ENCODE measurements around the gene SIPA1L3.

SIPA1L3 gene

DNA sequence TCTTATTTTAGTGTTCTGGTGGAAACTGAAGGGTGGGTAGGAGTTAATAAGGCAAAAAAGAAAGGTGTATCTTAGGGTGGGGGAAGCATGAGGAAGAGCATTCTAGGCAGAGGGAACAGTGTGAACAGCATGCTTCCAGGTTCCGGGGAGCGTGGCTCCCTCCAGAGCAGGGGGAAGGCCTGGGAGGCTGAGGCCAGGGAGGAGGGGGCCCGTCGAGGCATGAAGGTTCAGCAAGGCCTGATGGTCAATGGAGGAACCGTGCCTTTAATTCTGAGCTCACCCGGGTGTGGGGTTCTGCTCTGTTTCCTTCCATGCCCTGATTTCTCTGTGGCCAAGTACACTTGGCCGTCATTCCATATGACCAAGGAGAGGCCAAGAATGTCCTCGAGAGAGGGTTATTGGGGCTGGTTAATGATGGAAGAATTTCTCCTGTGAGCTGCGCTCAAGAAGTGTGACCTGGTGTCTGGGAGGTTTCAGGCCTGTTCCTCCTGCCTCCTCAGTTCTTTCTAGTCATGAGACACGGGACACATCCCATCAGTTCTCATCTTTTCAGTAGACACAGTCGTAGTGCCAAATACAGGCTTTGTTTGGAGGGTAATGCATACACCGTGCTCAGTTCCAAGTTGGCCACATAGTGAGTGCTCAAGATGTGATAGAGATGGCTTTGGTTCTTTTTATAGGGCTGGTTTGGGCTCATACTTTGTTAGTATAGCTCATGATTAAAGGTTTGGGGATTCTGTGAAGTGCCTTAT lies 73.6 kb downstream of the SIPA1L3 start:
- DNase-seq, result no peak

DNA sequence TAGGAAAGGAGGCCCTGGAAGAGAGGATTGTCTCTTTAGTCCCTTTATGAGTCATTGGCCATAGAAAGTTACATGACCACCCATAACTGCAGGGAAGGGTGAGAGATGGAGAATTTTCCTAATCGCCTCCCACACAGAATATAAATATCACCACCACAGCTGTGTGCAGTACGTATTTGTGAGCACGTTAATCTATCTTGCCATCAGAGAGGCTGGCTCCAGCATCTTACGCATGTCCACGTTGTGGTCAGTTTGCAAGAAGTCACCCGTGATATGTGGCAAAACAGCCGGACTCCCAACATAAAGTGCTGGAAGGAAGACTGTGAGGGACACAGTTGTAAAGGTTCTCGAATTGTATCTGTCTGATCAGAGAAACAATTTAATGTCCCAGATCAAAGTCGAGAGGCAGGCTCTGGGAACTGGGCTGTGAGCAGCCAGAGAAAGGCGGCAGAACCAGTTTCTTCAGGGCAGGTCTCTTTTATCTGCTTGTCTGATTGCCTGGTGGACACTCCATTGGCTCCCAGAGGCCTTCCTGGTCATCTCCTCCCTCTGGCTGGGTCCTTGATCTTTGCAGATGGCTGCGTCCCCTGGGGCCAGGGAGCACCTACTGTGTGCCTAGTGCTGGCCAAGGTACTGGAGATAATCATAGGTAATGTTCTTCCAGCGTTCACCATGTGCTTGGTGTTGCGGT lies 74.9 kb downstream of the SIPA1L3 start:
- DNase-seq, result no peak

GRCh38 chr19:37982655-37983054 lies 75.6 kb downstream of the SIPA1L3 start:
- DNase-seq, result no peak

DNA sequence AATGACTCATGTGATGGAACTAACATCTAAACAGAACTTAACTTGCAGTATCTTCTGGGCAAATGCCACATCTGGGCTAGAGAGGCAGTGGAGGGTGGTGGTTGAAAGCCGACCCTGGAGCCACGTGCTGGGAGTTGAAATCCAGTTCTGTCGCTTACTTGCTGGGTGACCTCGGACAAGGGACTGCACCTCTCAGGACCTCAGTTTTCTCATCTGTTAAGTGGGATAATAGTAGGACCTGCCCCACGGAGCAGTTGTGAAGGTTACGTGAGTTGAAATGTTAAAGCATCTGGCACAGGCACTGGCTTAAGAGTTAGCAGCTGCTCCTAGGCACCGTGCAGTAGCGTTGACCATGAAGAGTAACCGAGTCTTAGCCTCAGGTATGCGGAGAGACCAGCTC lies 76.1 kb downstream of the SIPA1L3 start:
- DNase-seq, result no peak

- no peak for DNase-seq
Measured at GRCh38 chr19:37983916-37984315, 76.9 kb downstream of the SIPA1L3 start.

GRCh38 chr19:37986048-37986750 lies 79.2 kb downstream of the SIPA1L3 start:
- DNase-seq, result no peak

DNA sequence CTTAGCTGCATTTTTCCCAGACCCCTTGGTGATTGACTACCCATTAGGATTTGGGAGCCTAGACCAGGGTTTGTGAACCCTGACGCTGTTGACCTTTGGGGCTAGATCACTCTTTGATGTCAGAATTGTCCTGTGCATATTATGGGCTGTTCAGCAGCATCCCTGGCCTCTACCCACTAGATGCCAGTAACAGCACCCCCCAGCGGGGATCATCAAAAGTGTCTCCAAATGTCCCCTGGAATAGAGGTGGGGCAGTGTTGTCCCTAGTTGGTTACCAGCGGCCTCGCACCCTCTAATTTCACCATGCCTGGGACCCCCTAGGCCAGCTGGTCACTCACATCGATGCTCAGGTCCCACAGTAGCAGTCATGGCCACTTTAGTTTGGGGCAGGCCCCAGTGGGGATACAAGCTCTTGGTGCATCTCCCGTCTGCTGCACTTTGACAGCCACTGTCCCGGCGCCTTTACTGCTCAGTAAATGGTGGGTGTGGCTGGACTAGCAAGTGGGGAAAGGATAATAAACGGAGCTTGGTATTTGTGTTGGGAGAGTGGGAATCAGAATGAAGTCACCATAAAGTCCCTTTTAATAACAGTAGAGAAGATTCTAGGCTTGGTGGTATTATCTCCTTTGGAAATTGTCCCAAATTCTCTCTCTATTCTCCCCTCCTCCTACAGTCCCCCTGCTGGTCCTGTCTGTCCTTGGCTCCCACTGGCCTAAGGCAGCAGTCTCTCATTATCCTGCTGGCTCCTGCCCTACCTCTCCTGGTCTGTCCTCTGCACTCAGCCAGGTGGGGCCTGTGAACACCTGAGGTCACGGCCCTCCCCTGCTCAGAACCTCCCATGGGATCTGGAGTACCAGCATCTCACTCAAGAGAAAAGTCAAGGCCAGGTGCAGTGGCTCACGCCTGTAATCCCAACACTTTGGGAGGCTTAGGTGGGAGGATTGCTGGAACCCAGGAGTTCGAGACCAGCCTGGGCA lies 80.6 kb downstream of the SIPA1L3 start:
- DNase-seq, result no peak

GRCh38 chr19:37988758-37989635 lies 82.0 kb downstream of the SIPA1L3 start:
- no peak for DNase-seq

DNA sequence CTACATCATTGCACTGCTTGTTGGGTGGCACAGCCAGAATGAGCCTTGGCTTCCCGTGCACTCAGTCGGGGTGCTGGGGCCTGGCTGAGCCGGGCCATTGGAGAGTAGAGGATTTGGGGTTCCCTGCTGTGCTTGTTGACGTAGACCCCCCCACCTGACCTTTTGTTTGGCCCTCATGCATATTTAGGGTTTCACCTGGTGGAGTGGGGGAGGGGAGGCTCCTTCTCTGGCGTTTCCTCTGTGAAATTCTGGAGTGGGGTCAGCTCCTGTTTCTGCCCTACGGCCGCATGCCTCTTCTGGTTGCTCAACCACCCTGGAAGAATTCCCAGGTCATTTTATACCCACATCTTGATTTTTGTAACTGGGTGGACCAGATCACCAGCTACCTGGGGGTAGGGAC lies 82.8 kb downstream of the SIPA1L3 start:
- no peak for DNase-seq

DNA sequence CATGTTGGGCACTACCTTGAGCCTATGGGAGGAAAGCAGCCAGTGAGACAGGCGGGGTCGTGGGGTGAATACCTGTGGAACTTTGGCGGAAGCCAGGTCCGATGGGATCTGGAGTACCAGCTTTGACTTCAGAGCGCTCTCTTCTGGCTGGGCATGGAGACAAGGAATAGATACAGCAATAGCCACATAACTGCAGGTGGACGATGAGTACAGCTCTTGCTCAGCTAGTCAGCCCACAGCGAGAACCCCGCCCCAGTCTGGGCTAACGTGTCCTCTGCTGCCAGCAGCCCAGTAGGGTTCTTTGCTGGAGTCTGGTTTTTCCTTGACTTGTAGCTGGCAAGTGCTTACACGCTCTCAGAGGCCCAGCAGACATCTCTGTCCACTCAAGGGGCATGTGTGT lies 83.4 kb downstream of the SIPA1L3 start:
- DNase-seq, result no peak

DNA sequence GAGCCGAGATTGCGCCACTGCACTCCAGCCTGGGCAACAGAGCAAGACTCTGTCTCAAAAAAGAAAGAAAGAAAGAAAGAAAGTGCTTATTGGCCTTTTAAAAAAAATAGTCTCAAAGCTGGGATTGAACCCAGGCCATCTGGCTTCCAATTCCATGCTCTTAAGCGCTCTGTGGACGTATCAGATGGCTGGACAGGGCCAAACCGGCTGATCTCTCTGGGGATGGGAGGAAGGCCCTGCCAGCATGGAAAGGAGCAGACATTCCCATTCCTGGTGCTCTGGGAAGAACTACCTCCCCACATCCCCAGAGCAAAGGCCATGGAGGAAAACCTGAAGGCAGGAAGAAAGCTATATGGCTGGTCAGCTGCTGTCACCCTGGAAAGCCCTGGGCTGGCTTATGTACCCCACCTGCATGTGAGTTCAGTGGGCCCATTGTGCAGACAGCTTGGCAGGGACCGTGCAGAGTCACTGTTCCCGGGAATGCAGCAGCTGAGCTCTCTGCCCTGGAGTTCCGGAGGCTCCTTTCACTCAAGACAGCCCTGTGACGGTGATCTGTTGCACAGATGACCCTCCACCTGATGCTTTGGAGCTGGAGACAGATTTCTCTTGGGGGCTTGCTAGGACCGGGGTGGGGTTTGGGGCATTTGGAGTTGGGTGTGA lies 84.3 kb downstream of the SIPA1L3 start:
- no peak for DNase-seq

GRCh38 chr19:37991841-37992248 lies 84.8 kb downstream of the SIPA1L3 start:
- DNase-seq, result no peak

DNA sequence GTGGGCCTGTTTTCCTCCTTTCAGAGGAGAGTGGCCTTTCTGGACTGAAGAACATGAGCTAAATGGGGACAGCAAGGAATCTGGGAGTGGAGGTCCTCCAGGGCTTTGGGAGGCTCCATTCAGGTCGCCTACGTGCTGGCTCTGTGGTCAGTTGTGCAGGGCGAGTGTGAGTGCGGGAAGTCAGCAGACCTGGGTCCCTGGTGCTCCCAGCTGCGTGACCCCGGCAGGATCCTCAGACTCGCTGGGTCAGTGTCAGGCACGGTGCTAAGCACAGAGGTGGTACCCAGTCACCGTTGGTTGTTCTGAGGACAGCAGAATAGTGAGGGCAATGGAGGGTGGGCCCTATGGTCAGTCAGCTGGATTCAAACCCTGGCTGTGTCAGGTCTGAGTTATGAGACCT lies 85.8 kb downstream of the SIPA1L3 start:
- no peak for DNase-seq

DNA sequence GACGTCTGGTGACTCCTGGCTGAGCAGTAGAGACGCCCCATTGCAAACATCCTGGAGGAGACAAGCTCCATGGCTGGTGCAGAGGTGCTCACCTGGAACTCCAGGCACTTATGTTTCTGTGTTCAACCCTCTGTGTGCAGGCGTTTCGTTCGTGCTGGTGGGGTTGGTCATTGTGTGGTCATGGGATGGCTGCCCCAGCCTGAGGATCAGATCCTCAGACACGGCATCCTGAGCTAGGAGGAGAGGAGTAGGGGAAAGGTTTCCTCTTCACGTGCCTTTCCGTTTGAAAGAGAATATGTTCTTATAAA lies 87.8 kb downstream of the SIPA1L3 start:
- DNase-seq, result no peak

- DNase-seq, result no peak
Measured at GRCh38 chr19:37995346-37995745, 88.3 kb downstream of the SIPA1L3 start.

DNA sequence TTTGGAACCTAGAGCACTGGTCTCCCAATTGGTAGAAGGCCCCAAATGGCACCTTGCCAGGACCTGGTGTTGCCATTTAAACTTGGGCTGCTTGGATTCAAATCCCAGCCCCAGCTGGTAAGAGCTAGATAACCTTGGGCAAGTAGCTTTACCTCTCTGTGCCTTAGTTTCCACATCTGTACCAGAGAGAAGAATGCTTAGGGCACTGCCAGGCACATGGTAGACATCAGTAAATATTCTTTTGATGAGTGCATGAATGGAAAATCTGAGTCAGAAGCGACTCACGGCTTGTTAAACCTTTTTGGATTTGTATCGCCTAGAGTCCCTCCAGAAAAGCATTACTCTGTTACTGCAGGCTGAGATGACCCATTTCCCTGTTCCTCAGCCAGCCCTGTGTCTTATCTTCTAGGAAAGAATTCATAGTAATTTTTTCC lies 90.9 kb downstream of the SIPA1L3 start:
- peak; percentile 43 to 77 for DNase-seq

- DNase-seq, result no peak
Measured at GRCh38 chr19:37998801-37999308, 91.8 kb downstream of the SIPA1L3 start.

DNA sequence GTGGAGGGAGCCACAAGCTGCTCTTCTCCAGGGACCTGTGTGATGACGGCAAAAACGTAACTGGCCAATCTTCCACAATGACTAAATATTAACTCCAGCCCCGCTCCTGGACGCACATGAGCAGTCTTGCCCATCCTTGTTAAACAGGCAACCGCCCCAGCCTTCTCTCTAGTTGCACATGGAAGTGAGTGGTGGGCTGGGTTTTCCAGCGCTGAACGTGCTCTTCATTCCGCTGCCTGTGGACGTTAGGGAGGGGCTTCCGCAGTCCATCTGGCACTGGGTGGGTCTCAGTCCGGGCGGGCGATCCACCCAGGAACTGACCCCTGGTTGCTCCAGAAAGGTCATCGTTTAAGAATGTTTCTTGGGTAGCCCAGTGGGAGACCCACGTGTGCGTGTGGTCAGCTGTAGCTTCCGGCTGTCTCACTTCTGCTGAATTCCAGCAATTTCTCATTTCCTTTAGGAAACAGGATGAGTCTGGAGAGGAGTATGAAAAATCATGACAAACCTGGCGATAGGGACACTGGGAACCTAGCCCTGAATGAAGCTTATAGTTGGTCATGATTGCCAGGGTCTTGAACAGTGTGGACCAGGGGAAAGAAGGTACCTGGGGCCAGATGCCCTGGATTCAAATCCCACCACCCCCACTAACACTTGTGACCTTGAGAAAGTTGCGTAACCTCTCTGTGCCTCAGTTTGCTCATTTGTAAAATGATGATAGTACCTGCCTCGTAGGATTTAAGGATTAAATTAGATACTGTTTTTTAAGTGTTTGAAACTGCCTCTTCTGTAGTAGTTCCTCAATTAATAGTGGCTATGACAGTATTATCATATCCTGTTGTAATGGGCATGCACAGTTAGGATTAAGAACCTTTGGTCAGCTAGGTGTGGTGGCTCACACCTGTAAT lies 92.6 kb downstream of the SIPA1L3 start:
- DNase-seq, result peak; percentile 95 to 96

DNA sequence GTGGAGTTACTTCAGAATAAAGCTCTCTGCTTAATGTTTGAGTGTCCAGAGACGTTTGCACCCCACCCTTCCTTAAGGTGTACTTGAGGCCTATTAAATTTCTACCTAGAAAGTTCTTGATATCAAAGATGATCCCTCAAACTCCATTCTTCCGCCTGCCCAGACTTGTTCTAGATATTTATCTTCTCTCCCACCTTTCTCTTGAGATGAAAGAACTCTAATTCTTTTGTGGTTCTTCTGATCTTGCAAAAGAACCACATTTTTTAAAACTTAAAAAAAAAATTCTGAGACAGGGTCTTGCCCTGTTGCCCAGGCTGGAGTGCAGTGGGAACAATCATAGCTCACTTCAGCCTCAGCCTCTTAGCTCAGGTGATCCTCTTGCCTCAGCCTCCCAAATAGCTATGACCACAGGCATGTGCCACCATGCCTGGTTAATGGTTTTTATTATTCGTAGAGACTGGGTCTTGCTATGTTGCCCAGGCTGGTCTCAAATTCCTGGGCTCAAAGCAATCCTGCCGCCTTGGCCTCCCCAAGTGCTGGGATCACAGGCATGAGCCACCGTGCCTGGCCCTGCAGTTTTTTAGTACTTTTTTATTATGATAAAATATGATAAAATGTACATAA lies 94.3 kb downstream of the SIPA1L3 start:
- DNase-seq, result no peak

Data from SW 1271 (cell line).